Measurements from ENCODE around the gene LIF.

Gene LIF

DNA sequence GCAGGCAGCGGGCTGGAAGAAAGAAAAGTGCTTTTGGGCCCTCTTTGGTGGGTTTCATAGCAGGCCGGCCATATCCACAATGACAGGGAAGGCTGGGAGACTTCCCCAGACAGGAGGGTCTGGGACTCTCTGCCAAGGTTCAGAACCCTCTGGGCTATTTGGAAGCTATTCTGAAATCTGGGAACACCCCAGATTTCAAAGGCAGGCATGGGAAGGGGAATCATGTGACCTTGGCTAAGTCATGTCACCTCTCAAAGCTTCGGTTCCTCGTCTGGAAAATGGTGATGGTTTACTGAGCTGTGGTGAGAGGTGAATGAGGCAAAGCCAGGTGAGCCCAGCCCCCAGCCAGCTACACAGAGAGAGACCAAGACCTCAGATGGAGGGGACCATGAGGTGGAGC is 38.1 kb upstream of the LIF start:
- no peak for DNase-seq (ENCODE audit: low spot score)
- FAIRE-seq: no peak

DNA sequence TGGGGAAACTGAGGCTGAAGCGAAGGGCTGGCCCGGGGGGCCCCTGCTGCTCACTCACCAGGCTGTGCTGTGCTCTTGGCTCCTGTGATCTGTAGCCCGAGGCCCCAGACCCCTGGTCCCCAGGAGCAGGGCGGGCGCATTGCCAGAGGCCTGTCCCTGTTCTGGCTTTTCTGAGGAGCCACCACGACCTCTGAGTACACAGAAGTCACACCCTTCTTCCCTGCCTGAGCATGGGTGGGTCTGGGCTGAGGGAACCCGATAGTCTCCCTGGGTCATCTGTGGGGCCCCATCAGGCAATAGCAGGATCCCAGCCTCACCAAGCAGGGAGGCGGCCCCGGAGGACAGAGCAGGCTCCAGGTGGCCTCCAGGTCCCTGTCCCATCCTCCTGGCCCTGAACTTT is 37.6 kb upstream of the LIF start:
- FAIRE-seq: no peak
- DNase-seq (ENCODE audit: low spot score): no peak

DNA sequence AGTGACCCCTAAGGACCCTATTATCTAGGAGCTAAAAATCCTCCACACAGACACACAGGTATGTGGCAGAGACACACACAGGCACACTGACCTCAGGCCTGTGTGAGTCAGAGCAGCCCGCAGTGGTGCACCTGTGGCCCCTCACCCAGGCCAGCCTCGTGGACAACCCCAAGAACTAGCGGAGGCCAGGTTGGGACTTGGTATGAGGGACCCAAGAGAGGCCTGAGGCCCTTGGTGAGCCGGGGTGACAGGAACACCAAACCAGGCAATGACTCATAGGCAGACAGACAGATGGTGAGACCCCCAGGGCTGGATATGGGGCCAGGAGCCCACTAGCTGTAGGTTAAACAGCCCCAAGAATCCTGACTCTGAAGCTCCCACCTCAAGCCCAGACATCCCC is 36.8 kb upstream of the LIF start:
- DNase-seq (ENCODE audit: low spot score) (no peak), FAIRE-seq (no peak)

DNA sequence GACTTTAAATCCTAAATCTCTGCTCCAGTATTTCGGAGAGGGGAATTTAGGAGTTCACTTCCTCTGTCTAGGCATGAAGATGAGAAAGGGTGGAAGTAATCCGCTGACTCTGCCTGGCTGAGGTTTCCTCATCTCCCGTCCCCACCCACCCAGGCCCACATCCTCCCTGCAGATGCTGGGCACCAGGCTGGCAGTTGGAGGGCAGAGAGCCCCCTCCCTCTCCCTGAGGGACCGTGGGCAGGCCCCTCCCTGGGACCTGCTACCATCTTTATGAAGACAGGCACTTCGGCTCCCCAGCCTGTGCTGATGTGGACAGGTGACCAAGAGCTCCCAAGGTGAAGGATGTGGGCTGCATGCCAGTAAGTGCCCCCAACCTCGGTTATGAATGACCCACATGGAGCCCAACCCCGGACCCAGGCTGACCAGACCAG is 36.1 kb upstream of the LIF start:
- FAIRE-seq (no peak), DNase-seq (ENCODE audit: low spot score) (no peak)

DNA sequence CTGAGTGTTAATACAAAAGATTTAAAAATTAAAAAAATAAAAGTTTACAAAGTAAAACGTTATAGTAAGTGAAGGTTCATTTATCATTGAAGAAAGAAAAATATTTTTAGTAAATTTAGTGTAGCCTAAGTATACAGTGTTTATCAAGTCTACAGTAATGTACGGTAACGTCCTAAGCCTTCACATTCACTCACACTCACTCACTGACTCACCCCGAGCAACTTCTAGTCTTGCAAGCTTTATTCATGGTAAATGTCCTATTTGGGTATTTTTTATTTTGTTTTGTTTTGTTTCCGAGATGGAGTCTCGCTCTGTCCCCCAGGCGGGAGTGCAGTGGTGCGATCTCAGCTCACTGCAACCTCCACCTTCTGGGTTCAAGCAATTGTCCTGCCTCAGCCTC is 33.9 kb upstream of the LIF start:
- no peak for DNase-seq (ENCODE audit: low spot score)
- no peak for FAIRE-seq

DNA sequence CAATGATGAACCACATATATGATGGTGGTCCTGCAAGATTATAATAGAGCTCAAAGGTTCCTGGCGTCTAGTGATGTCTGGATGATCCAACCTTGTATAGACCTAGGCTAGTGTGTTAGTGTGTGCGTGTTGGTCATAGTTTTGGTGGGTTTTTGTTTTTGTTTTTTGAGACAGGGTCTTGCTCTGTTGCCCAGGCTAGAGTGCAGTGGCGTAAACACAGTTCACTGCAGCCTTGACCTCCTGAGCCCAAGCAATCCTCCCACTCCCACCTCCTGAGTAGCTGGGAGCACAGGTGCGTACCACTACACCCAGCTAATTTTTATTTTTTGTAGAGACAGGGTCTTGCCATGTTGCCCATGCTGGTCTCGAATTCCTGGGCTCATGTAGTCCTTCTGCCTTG is 33.4 kb upstream of the LIF start:
- FAIRE-seq (peak; percentile 46), DNase-seq (ENCODE audit: low spot score) (no peak)

DNA sequence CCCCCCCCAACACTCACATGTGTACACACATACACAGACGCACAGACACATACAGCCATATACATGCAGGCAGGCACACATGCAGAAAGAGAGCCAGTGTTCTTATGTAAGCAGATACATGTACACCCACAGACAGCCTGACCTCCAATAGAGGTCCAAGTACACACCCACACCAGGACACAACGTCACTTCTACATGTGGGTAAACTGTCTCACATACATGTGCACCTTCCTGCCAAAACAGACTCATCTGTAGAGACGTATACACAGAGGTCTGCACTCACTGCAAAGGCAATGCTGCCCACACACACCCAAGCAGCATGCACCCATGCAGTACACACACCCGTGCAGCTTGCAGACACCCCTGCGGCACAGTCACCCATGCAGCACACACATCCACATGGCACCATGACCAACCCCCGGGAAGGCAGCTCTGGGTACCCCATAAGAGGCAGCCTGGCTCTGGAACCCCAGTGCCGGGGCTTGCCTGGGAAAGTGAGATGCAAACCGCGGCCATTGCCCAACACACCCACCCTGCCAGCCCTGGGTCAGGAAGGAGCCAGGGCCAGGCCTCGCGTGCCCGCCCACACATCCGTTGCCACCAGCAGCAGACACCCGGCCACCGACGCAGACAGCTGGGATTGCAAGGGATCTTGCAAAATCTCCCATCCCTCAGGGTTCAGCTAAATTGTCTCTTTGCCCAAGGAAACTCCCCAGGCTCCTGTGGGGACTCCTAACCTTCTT is 32.7 kb upstream of the LIF start:
- FAIRE-seq: peak; percentile 85
- no peak for DNase-seq (ENCODE audit: low spot score)

DNA sequence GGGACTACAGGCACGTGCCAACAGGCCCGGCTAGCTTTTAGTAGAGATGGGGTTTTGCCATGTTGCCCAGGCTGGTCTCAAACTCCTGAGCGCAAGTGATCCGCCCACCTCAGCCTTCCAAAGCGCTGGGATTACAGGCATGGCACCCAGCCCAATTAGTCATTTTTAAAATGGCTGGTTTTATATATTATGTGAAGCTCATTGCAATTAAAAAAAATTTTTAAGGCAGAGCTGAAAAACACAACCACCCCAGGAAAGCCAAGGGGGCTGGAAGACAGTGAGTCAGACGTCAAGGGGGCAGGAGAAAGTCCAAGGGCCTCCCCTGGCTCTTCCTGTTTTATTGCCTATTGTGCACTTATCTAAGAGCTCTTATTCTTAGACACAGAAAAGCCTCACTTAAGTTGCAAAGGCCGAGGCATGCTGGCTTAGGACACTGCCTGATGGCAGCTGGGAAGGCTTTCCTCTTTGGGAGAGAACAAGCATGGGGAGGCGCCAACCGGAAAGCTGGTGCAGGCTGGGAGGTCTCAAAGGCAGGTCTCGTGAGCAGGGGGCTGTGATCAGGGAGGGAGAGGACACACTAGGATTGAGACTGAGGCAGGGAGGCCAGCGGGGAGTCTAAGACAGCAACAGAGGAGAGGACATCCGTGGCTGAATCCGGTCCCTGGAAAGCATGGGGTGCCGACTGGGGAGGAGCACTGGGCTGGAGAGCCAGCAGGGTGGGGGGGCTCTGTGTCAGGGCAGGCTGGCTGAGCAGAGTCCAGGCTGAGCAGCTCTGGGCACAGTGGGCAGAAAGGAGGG is 31.2 kb upstream of the LIF start:
- DNase-seq (ENCODE audit: low spot score) (no peak), FAIRE-seq (peak; percentile 87)

DNA sequence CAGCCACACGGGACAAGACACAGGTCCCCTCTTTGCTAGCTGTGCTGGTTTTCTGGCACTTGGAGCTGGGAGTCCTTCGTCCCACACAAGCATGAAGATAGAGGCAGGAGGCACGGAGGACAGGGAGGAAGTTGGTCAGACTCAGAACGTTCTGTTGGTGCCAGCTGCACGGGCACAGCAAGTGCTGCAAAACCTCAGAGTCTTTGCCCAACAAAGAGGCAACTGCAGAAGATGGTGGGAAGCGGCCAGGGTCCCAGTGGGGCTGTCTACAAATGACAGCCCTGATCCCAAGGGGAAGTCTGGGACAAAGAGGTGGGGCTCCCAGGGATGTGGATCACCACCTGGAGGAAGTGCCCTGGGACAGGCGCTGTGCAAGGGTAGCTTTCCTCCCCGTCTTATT is 29.5 kb upstream of the LIF start:
- FAIRE-seq (no peak), DNase-seq (ENCODE audit: low spot score) (no peak)

DNA sequence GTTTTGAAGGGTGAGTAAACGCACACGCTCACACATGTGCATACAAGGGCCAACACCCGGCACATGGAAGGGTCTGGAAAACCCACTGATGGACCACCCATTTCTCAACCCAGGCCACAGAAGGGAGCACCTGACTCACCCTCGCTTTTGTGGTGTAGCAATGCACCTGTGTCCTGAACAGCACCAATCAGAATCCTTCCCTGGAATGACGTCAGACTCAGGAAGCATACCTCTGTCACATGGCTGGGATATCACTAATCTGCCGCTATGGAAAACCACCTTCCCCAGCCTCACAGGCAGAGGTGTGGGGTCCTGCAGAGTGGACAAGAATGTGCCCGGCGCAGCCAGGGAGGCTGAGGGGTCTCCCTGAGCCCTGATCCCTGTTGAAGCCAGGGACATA is 29.1 kb upstream of the LIF start:
- peak; percentile 5 for FAIRE-seq
- no peak for DNase-seq (ENCODE audit: low spot score)

DNA sequence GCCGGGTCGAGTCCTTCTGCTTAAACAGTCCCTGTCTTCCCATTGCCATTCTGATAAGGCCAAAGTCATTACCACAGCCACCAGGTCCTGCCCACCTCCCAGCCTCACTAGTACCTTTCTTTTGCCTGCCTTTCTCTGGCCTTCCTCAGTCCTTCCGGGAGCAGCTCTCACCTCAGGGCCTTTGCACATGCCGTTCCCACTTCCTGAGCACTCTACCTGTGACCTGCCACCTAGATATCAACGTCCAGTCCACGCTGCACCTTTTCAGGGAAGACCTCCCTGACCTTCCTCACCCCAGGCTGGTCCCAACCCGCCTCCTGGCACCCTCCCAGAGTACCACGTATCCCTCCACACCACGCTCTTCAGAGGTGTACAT is 27.9 kb upstream of the LIF start:
- no peak for FAIRE-seq
- DNase-seq (ENCODE audit: low spot score): no peak

DNA sequence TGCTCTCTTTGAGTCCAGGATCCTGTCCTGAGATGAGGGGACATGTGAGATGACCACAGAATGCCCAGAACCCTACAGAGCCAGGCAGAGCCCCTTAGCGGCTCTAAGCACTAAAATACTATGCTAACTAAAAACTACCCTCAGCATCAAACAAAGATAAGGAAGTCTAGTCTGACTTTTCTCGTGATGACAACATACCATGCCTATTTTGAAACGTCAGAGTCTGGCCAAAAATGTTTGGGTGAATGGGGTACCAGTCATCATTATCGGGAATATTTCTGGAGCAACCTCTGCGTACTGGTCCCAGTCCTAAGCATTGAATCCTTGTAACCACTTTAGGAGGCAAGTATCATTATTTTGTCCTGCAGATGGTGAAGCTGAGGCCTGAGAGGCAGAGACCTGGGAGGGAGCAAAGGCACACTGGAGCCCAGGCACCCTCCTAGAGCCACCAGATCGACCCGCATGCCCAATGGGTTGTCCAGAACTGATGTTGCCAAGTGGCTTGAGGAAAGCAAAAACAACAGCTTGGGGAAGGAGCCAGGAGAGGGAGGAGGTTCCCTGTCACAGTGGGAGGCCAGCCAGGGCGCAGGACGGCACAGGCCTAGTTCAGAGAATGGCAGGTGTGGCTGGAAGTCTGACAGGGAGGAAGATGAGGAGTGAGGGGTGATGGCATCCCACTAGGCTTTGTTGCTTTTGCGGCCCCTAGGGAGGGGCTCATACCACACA is 27.3 kb upstream of the LIF start:
- no peak for DNase-seq (ENCODE audit: low spot score)
- no peak for FAIRE-seq

DNA sequence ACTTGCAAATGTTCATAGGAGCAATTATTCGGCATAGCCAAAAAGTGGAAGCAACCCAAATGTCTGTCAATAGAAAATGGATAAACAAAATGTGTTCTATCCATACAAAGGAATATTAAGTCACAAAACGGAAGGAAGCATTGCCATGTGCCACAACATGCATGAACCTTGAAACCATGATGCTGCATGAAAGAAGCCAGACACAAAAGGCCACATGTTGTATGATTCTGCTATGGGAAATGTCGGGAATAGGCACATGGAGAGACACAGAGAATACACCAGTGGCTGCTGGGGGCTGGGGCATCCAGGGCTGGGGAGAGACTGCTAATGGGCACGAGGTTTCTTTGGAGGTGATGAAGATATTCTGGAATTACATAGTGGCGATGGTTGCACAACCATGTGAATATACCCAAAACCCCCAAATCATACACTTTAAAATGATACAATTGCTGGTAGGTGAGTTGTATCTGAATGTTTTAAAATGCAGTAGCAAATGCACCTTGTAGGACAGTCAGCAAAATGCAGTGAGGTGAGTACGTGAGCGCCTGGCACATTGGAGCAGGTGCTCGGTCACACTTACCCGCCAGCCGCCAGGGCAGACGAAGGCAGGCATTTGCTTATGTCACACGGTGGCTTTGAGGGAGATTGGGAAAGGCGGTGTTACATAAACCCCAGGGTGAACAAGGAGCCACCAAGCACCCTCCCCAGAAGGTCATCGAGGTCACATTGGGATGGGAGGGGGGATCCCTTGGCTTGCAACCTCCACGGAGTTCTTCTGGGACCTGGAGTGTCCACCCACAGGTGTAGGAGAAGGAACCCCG is 26.4 kb upstream of the LIF start:
- no peak for DNase-seq (ENCODE audit: low spot score)
- no peak for FAIRE-seq

DNA sequence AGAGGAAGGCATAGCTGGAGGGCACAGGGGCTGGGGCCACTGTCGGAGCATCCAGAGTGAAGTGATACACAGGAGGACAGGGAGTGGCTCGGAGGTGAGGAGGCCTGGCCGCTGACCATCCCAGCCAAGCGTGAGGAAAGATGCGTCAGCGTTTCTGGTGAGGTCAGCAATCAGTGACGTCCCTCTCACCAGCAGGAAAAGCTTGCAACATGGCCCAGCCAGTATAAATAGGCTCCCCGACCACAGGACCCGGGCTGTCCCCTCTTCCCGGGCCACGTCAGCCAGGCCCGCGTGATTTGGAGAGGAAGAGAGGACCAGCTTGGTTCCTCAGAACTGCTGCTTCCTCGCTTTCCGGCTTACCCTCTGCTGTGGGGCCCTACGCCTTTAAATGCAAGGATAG is 24.3 kb upstream of the LIF start:
- no peak for FAIRE-seq
- DNase-seq (ENCODE audit: low spot score): no peak

DNA sequence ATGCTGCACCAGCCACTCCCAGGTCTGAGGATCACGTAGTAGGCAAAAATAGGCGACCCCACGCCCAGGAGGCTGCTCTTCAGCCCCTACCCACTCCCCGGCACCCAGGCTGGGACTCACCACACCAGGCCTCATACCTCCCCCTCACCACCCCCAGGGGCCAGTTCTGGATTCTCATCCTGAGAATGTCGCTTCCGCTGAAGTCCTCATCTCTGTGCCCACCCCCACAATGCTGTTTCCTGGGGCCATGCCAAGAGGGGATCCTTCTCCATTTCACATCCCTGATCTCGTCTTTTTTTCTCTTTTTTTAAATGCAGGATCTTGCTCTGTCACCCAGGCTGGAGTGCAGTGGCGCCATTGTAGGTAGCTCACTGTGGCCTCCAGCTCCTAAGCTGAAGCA is 21.8 kb upstream of the LIF start:
- no peak for DNase-seq (ENCODE audit: low spot score)
- no peak for FAIRE-seq

DNA sequence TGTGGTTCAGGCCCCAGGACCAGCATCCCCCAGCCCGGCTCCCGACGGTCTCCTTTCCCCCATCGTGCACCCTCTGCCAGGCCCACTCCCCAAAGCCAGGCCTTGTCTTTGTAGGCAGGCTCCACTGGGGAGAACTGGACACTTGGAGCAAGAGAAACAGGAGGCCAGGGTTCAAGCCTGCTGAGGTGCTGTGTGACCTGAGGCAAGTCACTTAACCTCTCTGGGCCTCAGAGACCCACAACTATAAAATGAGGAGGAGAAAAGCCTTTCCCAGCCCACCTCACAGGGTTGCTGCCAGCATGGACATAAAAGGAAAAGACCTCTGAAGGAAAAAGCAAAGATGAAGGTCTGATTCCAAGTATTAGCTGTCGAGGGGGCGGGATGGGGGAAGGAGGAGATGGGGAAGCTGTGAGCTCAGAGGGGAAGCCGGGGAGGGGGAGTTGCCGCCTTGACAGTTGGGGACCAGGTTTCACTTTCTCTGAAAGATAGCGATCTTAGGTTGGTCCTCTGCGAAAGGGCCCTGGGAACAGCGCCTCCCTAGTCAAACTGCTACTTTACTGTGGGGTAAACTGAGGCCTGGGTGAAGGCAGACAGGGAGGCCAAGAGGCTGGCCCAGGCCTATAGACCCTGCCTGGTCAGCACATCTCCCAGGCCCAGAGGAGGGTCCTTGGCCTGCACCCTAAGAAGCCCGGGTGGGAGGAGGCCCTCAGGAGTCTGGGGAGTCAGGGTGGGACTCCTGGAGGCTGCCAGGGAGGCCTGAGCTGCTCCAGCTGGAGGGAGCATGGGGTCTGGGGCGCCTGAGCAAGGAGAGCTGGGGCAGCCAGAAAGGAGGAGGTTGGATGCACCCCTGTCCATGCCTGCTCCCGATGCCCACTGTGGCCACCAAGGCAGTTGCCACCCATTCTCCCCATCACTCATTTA is 21.1 kb upstream of the LIF start:
- DNase-seq (ENCODE audit: low spot score): no peak
- FAIRE-seq: no peak

DNA sequence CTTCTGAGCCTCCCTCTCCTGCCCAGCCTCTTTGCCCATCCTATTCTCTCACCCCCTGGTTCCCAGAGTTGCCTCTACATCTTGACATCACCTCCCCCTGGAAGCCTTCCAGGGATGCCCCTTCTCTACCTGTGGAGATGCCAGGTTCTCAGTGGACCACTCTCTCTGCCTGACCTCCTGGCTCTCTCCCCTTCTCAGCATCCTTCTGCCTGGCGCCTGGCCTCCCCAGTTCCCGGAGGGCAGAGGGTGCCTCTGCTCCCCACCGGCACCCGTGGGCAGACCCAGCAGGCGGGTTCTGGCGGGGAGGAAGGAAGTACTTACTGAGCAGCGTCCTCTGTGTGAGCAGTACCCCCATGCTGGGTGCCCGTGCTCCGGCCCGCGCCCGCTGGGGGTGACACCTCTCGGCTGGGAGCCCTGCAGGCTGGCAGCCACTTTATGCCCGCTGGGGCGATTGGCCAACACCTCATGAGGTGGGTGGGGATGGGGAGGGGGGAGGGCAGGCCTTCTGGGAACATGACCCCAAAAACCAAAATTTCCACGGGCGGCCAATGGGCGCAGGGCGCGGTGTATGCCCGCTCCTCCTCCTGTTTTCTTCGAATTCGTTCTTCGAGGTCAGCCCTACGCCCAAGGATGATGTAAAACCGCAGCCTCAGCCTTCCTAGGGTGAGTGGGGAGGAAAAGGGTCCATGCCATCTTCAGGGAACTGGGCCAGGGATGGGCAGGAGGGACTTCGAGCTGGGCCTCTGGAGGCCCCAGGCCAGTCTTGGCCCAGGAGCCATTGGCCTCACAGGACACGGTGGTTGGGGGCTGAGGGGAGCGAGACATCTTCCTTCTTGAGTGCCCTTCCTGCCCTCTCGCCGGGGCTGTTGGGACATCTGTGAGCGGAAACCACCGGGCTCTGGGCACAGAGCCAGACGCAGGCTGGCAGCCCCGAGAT is 20.2 kb upstream of the LIF start, which contains the start of gene OSM:
OSM (minus strand) TSS at position 407 of the 937 bp plus-strand sequence; CDS start at position 355, 52 bp downstream.
- FAIRE-seq (no peak), DNase-seq (ENCODE audit: low spot score) (no peak)

DNA sequence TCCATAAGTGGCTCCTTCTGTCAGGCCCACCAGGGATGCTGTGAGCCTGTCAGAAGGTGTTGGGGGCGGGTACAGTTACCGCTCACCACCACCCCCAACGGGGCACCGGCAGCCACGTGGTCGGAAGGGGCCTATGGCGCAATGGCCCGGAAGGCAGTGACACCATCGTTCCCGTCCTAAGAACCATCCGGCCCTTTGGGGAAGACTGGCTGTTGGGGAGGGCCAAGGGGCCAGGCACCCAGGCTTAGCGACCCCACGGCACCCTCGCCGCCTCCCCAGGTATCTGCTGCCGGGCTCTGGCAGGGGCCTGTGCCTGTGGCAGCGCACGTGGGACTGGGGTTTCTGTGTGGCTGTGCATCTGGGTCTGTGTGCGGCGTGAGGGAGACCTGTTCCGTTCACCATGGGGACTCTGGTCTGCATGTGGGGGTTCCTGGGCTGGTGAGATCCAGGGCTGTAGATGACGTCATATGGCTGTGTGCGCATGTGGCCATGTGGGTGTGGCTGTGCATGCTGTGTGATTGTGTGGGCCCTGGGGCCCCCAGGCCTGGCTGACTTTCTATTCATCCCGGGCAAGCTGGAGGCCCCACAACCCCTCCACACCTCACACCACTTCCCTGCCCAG is 19.4 kb upstream of the LIF start:
- DNase-seq (ENCODE audit: low spot score) (no peak), FAIRE-seq (no peak)
